Measurements from ENCODE around the gene ZBTB45. TPM values are rescaled to one million over a fixed set of nuclear protein-coding genes. Genes with fewer than 3 reads are reported as not detected.

The ZBTB45 gene
- total RNA-seq, 1 experiment from 2014 or later: 14.8 TPM

DNA sequence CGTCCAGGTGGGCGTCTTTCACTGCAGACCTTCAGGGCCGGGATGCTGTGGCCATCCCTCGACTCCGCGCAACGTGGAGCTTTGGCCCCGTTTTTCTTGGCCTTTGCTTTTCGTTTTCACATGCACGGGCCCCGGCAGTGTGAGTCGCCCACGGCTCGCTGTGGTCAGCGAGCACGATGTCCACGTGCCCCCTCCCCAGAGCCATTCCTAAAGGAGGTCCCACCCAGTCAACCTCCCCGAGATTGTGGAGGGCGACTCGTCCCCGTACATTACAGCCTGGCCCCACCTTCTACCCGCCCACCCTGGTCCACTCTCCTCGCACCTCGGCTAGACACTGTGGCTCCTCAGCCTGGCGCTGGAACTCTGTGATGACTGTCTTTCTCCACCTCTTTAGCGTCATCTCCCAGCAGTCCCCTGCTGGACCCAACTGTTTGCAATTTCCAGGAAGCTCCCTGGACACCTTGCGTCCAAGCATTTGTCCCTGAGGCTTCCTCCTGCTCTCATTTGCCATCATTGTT is 43.1 kb downstream of the ZBTB45 start:
- peak in 1 of 2 experiments; percentile 34 for DNase-seq
- H3K36me3 ChIP-seq (ENCODE audit: control insufficient read depth, insufficient read depth, low read length): peaks cover 1% of the 10 kb centered on the region; the same call in 1 of the 2 replicates
- intact Hi-C loops (cut with micrococcal nuclease; ENCODE audit: unreplicated experiment): no loop called here
- peak overlapping the region; percentile 85 for H3K27ac Mint-ChIP-seq (ENCODE audit: unreplicated experiment)
- no TSS peak for BruUV-seq (replicated peaks)
- H3K4me1 ChIP-seq: peaks cover 5% of the 10 kb centered on the region; the same call in 1 of the 2 replicates
- ChIA-PET CTCF (no interaction called here), POLR2A (interaction anchor here (0.9 kb wide), 1 partner anchor 198 kb away, joined by 3 read pairs; no protein-coding TSS in a partner anchor)
- peak overlapping the region; percentile 79 for H3K4me3 Mint-ChIP-seq (ENCODE audit: unreplicated experiment)
- H3K27me3 ChIP-seq (replicated peaks; ENCODE audit: control insufficient read depth, insufficient read depth, low read length): no peaks in the 10 kb centered on the region
- peak overlapping the region; percentile 71 for H3K4me3 ChIP-seq (ENCODE audit: low read depth, low read length)
- TF ChIP-seq, protein P1, sequence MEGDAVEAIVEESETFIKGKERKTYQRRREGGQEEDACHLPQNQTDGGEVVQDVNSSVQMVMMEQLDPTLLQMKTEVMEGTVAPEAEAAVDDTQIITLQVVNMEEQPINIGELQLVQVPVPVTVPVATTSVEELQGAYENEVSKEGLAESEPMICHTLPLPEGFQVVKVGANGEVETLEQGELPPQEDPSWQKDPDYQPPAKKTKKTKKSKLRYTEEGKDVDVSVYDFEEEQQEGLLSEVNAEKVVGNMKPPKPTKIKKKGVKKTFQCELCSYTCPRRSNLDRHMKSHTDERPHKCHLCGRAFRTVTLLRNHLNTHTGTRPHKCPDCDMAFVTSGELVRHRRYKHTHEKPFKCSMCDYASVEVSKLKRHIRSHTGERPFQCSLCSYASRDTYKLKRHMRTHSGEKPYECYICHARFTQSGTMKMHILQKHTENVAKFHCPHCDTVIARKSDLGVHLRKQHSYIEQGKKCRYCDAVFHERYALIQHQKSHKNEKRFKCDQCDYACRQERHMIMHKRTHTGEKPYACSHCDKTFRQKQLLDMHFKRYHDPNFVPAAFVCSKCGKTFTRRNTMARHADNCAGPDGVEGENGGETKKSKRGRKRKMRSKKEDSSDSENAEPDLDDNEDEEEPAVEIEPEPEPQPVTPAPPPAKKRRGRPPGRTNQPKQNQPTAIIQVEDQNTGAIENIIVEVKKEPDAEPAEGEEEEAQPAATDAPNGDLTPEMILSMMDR (IDR thresholded peaks at IDR 0.05; ENCODE audit: insufficient read depth in 1 of 2, low read depth in 1 of 2, low read length in 1 of 2, severe bottlenecking in 1 of 2, unreplicated experiment in 1 of 2): no peak
- H3K4me1 Mint-ChIP-seq (ENCODE audit: low read depth, unreplicated experiment): no peaks in the 10 kb centered on the region
- no peaks in the 10 kb centered on the region for H3K9me3 Mint-ChIP-seq (ENCODE audit: unreplicated experiment)
- peaks cover 42% of the 10 kb centered on the region for H3K36me3 Mint-ChIP-seq (ENCODE audit: insufficient read depth, unreplicated experiment)
- no peaks in the 10 kb centered on the region for H3K9me3 ChIP-seq
- no peaks in the 10 kb centered on the region for H3K27me3 Mint-ChIP-seq (ENCODE audit: insufficient read depth, unreplicated experiment)

- ChIA-PET CTCF (no interaction called here), POLR2A (interaction anchor here (1.0 to 1.5 kb wide), 4 partner anchors 10 to 113 kb away, joined by 3 to 6 read pairs (median 4); partner anchors contain the start of genes TRIM28, ZNF497 and ZNF584)
- DNase-seq: peak; percentile 95 to 97
- peak within 1 kb of the TSS; percentile 79 for H3K4me3 Mint-ChIP-seq (ENCODE audit: unreplicated experiment)
- no peaks in the 10 kb centered on the region for H3K27me3 Mint-ChIP-seq (ENCODE audit: insufficient read depth, unreplicated experiment)
- peaks cover 42% of the 10 kb centered on the region for H3K36me3 Mint-ChIP-seq (ENCODE audit: insufficient read depth, unreplicated experiment)
- no peaks in the 10 kb centered on the region for H3K27me3 ChIP-seq (replicated peaks; ENCODE audit: control insufficient read depth, insufficient read depth, low read length)
- BruUV-seq (replicated peaks): no TSS peak
- peaks cover 1% of the 10 kb centered on the region; the same call in 1 of the 2 replicates for H3K36me3 ChIP-seq (ENCODE audit: control insufficient read depth, insufficient read depth, low read length)
- H3K9me3 ChIP-seq: no peaks in the 10 kb centered on the region
- peaks cover 5% of the 10 kb centered on the region; the same call in 1 of the 2 replicates for H3K4me1 ChIP-seq
- H3K9me3 Mint-ChIP-seq (ENCODE audit: unreplicated experiment): no peaks in the 10 kb centered on the region
- TF ChIP-seq, protein P1 (IDR thresholded peaks at IDR 0.05; ENCODE audit: insufficient read depth in 1 of 2, low read depth in 1 of 2, low read length in 1 of 2, severe bottlenecking in 1 of 2, unreplicated experiment in 1 of 2): no peak
- H3K27ac Mint-ChIP-seq (ENCODE audit: unreplicated experiment): peak within 1 kb of the TSS; percentile 85
- H3K4me3 ChIP-seq (ENCODE audit: low read depth, low read length): peak within 1 kb of the TSS; percentile 71
- intact Hi-C loops (cut with micrococcal nuclease; ENCODE audit: unreplicated experiment): loop anchor here (1.0 to 2.0 kb wide), 3 partner anchors 9 to 75 kb away; partner anchors contain the start of gene ZNF324
- H3K4me1 Mint-ChIP-seq (ENCODE audit: low read depth, unreplicated experiment): no peaks in the 10 kb centered on the region
Measured at GRCh38 chr19:58475714-58476497, 43.7 kb downstream of the ZBTB45 start, which contains the start of gene ZNF446. Gene ZNF446, plus strand, starts transcription at chr19:58476352. Its CDS starts 867 bp downstream, at chr19:58477219.

DNA sequence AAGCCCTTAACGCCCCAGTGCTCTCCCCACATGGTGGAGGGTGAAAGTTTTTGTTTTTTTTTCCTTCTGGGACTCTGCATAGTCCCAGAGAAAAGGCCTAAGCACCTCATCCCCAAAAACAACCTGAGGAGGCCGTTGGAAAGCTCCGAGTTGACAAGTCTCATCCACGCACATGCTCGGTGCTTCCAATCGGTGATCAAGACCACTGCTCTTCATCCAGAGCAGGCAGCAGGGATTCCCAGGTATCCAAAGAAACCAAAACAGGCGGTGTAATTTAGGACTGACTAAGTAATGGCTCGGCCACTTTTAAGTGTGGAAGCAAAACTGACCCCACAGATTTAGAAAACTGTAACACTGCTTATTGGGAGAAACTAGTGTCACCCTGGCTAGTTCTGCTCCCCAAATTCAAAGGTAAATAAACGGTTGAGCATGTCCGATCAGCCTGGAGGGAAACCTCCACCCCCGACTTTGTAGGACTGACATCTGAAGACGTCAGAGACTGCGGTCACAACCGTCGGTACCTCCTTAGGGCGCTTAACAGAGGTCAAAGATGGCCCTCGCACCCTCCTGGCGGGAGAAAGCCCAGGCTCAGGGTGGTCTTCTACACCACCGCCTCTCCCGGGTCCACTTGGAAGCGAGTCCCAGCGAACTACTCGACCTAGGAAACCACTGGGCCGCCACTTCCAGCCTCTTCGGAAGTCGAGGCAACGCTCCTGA is 44.5 kb downstream of the ZBTB45 start:
- BruUV-seq (replicated peaks): TSS peak; percentile 30
- Mint-ChIP-seq H3K4me3 (ENCODE audit: unreplicated experiment) (peak overlapping the region; percentile 79), H3K27me3 (ENCODE audit: insufficient read depth, unreplicated experiment) (no peaks in the 10 kb centered on the region), H3K4me1 (ENCODE audit: low read depth, unreplicated experiment) (no peaks in the 10 kb centered on the region), H3K9me3 (ENCODE audit: unreplicated experiment) (no peaks in the 10 kb centered on the region), H3K36me3 (ENCODE audit: insufficient read depth, unreplicated experiment) (peaks cover 42% of the 10 kb centered on the region), H3K27ac (ENCODE audit: unreplicated experiment) (peak overlapping the region; percentile 85)
- Histone ChIP-seq H3K4me3 (ENCODE audit: low read depth, low read length) (peak overlapping the region; percentile 71), H3K36me3 (ENCODE audit: control insufficient read depth, insufficient read depth, low read length) (peaks cover 1% of the 10 kb centered on the region; the same call in 1 of the 2 replicates), H3K27me3 (replicated peaks; ENCODE audit: control insufficient read depth, insufficient read depth, low read length) (no peaks in the 10 kb centered on the region), H3K4me1 (peaks cover 5% of the 10 kb centered on the region; the same call in 1 of the 2 replicates), H3K9me3 (no peaks in the 10 kb centered on the region)
- intact Hi-C loops (cut with micrococcal nuclease; ENCODE audit: unreplicated experiment): loop anchor here (1.0 to 2.0 kb wide), 3 partner anchors 8 to 74 kb away; partner anchors contain the start of gene ZNF324
- DNase-seq: no peak
- TF ChIP-seq, protein P1 (IDR thresholded peaks at IDR 0.05; ENCODE audit: insufficient read depth in 1 of 2, low read depth in 1 of 2, low read length in 1 of 2, severe bottlenecking in 1 of 2, unreplicated experiment in 1 of 2): no peak
- ChIA-PET CTCF (no interaction called here), POLR2A (interaction anchor here (1.0 to 1.5 kb wide), 4 partner anchors 9 to 113 kb away, joined by 3 to 6 read pairs (median 4); partner anchors contain the start of genes TRIM28, ZNF497 and ZNF584)
